Keratinocyte (primary cell): ENCODE results near the gene DBF4B. TPM values are rescaled to one million over a fixed set of nuclear protein-coding genes. Genes with fewer than 3 reads are reported as not detected.

Experiments used
- DNase-seq: peaks from one replicate; pipeline ENCODE4 v3.0.0-alpha.2; 2011; ENCODE audit warnings: low read depth, missing footprints, low spot score
- FAIRE-seq: peaks from 2 replicates; lab custom pipeline; 2011; peaks lifted over from hg19 to GRCh38; lab: Jason Lieb, UNC
- H2AFZ ChIP-seq: 2 replicates; pipeline ENCODE4 v1.6.0; 2012; ENCODE audit warnings: low read length, control low read depth, inconsistent platforms; ENCODE audit not compliant: control insufficient read depth
- H3K27ac ChIP-seq: 2 replicates; pipeline ENCODE4 v1.5.1; 2011; ENCODE audit warnings: low read length; ENCODE audit not compliant: control insufficient read depth, insufficient read depth
- H3K27me3 ChIP-seq: 3 replicates; pipeline ENCODE4 v1.6.0; 2011; ENCODE audit warnings: low read length; ENCODE audit not compliant: control insufficient read depth, insufficient read depth; ENCODE audit errors: extremely low read depth
- H3K36me3 ChIP-seq, 2 experiments: 2 replicates in 1 of 2; 3 replicates in 1 of 2; pipeline ENCODE4 v1.5.1; 2011; ENCODE audit warnings: low read length in 2 of 2, mild to moderate bottlenecking in 1 of 2; ENCODE audit not compliant: control insufficient read depth in 2 of 2, insufficient read depth in 2 of 2; ENCODE audit errors: extremely low read depth in 1 of 2
- H3K4me1 ChIP-seq: 3 replicates; pipeline ENCODE4 v1.5.1; 2011; ENCODE audit warnings: low read length; ENCODE audit not compliant: control insufficient read depth, insufficient read depth; ENCODE audit errors: extremely low read depth
- H3K4me2 ChIP-seq: 3 replicates; pipeline ENCODE4 v1.6.0; 2011; ENCODE audit warnings: low read depth, low read length; ENCODE audit not compliant: control insufficient read depth, insufficient read depth; ENCODE audit errors: extremely low read depth
- H3K4me3 ChIP-seq, 3 experiments: fragments of 200-600 bp in 1 of 3; sonication (generic) in 1 of 3; 2 replicates in 2 of 3; 3 replicates in 1 of 3; pipeline ENCODE4 v1.5.1; 2011 to 2016; ENCODE audit warnings: low read length in 3 of 3, mild to moderate bottlenecking in 3 of 3, control low read depth in 2 of 3, inconsistent platforms in 1 of 3, low read depth in 1 of 3, mixed read lengths in 1 of 3, mixed run types in 1 of 3, moderate library complexity in 1 of 3; ENCODE audit not compliant: control insufficient read depth in 2 of 3, insufficient read depth in 2 of 3; ENCODE audit errors: extremely low read depth in 1 of 3
- H3K79me2 ChIP-seq: 2 replicates; pipeline ENCODE4 v1.6.0; 2012; ENCODE audit warnings: low read length; ENCODE audit not compliant: control insufficient read depth, insufficient read depth
- H3K9ac ChIP-seq: 3 replicates; pipeline ENCODE4 v1.6.0; 2011; ENCODE audit warnings: low read length; ENCODE audit not compliant: control insufficient read depth, insufficient read depth; ENCODE audit errors: extremely low read depth
- H3K9me1 ChIP-seq: 3 replicates; pipeline ENCODE4 v1.6.0; 2011; ENCODE audit warnings: low read length; ENCODE audit not compliant: control insufficient read depth, insufficient read depth; ENCODE audit errors: extremely low read depth
- H3K9me3 ChIP-seq: 2 replicates; pipeline ENCODE4 v1.5.1; 2012; ENCODE audit warnings: low read depth, low read length; ENCODE audit not compliant: control insufficient read depth
- H4K20me1 ChIP-seq: 3 replicates; pipeline ENCODE4 v1.6.0; 2011; ENCODE audit warnings: low read length; ENCODE audit not compliant: control insufficient read depth, insufficient read depth; ENCODE audit errors: extremely low read depth
- CTCF ChIP-seq, 3 experiments: IDR thresholded peaks in 1 of 3; conservative IDR thresholded peaks in 1 of 3; optimal IDR thresholded peaks in 1 of 3; 2 replicates in 2 of 3; 3 replicates in 1 of 3; pipeline versions ENCODE3 to v1.5.1; 2011; ENCODE audit warnings: low read length in 3 of 3, mild to moderate bottlenecking in 3 of 3, moderate library complexity in 2 of 3, control low read depth in 1 of 3, inconsistent platforms in 1 of 3; ENCODE audit not compliant: insufficient read depth in 2 of 3; ENCODE audit errors: extremely low read depth in 1 of 3
- EZH2 ChIP-seq: IDR thresholded peaks from one replicate; pipeline ENCODE4 v1.6.1; 2012; ENCODE audit warnings: inconsistent platforms, mild to moderate bottlenecking, low read length, moderate library complexity
- dilution Hi-C: fragments of 300-500 bp; cut with MboI; formaldehyde crosslinking; loops from one replicate; pipeline ENCODE4 v1.7.0; 2020; ENCODE audit warnings: low sequenced_read_pairs; ENCODE audit not compliant: extremely low pct_ligation_motif_present
- polyA plus RNA-seq, 5 experiments: library from polyadenylated mRNA; depleted of rRNA in 3 of 5; stranded (reverse) in 3 of 5; stranded (forward) in 1 of 5; unstranded in 1 of 5; fragments of >200 nt; gene quantifications; 1 replicate in 1 of 5; 2 replicates in 3 of 5; 3 replicates in 1 of 5; pipeline versions ENCODE4 v1.2.1 to v1.2.3, GENCODE V29; 2011 to 2012; ENCODE audit warnings: missing spikeins in 2 of 5, low read depth in 1 of 5, low replicate concordance in 1 of 5

DBF4B gene
- polyA plus RNA-seq, 1 donor (not counting 4 experiments of a cell fraction or from before 2014, with no cell fraction given): 4.0 TPM

- Histone ChIP-seq H3K9me1 (no peaks in the 10 kb centered on the region), H3K4me2 (no peak overlapping the region), H3K4me3 (no peak overlapping the region), H4K20me1 (no peaks in the 10 kb centered on the region), H3K79me2 (no peaks in the 10 kb centered on the region), H3K27ac (no peak overlapping the region), H3K9me3 (no peaks in the 10 kb centered on the region), H3K36me3 (no peaks in the 10 kb centered on the region), H2AFZ (no peak overlapping the region), H3K27me3 (no peaks in the 10 kb centered on the region), H3K4me1 (no peaks in the 10 kb centered on the region), H3K9ac (no peak overlapping the region)
- dilution Hi-C loops: no loop called here
- no peak for TF ChIP-seq EZH2
- no peak for FAIRE-seq
- no peak for DNase-seq
Measured at GRCh38 chr17:44666006-44666405, 42.5 kb upstream of the DBF4B start.

GRCh38 chr17:44672479-44673093 is 35.9 kb upstream of the DBF4B start:
- Histone ChIP-seq H3K4me2 (no peak overlapping the region), H3K79me2 (no peaks in the 10 kb centered on the region), H3K36me3 (no peaks in the 10 kb centered on the region), H2AFZ (no peak overlapping the region), H3K4me1 (no peaks in the 10 kb centered on the region), H3K9me3 (no peaks in the 10 kb centered on the region), H3K27ac (no peak overlapping the region), H4K20me1 (no peaks in the 10 kb centered on the region), H3K9me1 (no peaks in the 10 kb centered on the region), H3K9ac (no peak overlapping the region), H3K4me3 (no peak overlapping the region), H3K27me3 (no peaks in the 10 kb centered on the region)
- no peak for FAIRE-seq
- peak in 1 of 3 experiments; percentile 54 for TF ChIP-seq CTCF (optimal IDR thresholded peaks at IDR 0.05 in 1 of 3, IDR thresholded peaks at IDR 0.05 in 1 of 3, conservative IDR thresholded peaks at IDR 0.05 in 1 of 3; ENCODE audit: extremely low read depth in 1 of 3, insufficient read depth in 2 of 3, low read length in 3 of 3)
- TF ChIP-seq EZH2: no peak
- dilution Hi-C loops: no loop called here
- no peak for DNase-seq

GRCh38 chr17:44673893-44674292 is 34.6 kb upstream of the DBF4B start:
- Histone ChIP-seq H3K4me2 (no peak overlapping the region), H2AFZ (no peak overlapping the region), H3K9ac (no peak overlapping the region), H3K27ac (no peak overlapping the region), H3K36me3 (peaks cover 3% of the 10 kb centered on the region in 2 experiments), H3K79me2 (no peaks in the 10 kb centered on the region), H3K9me3 (no peaks in the 10 kb centered on the region), H3K4me3 (no peak overlapping the region), H3K27me3 (no peaks in the 10 kb centered on the region), H4K20me1 (no peaks in the 10 kb centered on the region), H3K4me1 (no peaks in the 10 kb centered on the region), H3K9me1 (no peaks in the 10 kb centered on the region)
- FAIRE-seq (no peak), DNase-seq (no peak)
- dilution Hi-C loops: no loop called here
- no peak for TF ChIP-seq EZH2
- TF ChIP-seq CTCF (optimal IDR thresholded peaks at IDR 0.05 in 1 of 3, IDR thresholded peaks at IDR 0.05 in 1 of 3, conservative IDR thresholded peaks at IDR 0.05 in 1 of 3; ENCODE audit: extremely low read depth in 1 of 3, insufficient read depth in 2 of 3, low read length in 3 of 3): no peak
